Activated gamma-delta T cell treated with Interleukin-2 at 50 U/mL for 16 hours (primary cell): Measurements from ENCODE around the gene MAPK14.
"Not testable (repeated sequence)": the region's sequence is repeated elsewhere in the genome, so short reads cannot be mapped to it uniquely, and the experiment has no call there.

ENCODE experiments used
- DNase-seq: peaks from one replicate; pipeline ENCODE4 v3.0.0-alpha.2; 2020

MAPK14 gene

GRCh38 chr6:36110050-36110449, 82.4 kb downstream of the MAPK14 start:
- DNase-seq: no peak

- DNase-seq: no peak
Observed at GRCh38 chr6:36110863-36111262, 83.3 kb downstream of the MAPK14 start.

- no peak for DNase-seq
Observed at GRCh38 chr6:36111526-36111925, 83.9 kb downstream of the MAPK14 start.

GRCh38 chr6:36113049-36113448, 85.4 kb downstream of the MAPK14 start:
- no peak for DNase-seq

GRCh38 chr6:36113703-36114102, 86.1 kb downstream of the MAPK14 start:
- DNase-seq: no peak

GRCh38 chr6:36114798-36115408, 87.3 kb downstream of the MAPK14 start:
- no peak for DNase-seq

GRCh38 chr6:36115412-36115811, 87.8 kb downstream of the MAPK14 start:
- no peak for DNase-seq

- no peak for DNase-seq
Observed at GRCh38 chr6:36116066-36116864, 88.7 kb downstream of the MAPK14 start.

- DNase-seq: no peak
Observed at GRCh38 chr6:36116943-36117342, 89.3 kb downstream of the MAPK14 start.

- DNase-seq: no peak
Observed at GRCh38 chr6:36117658-36118549, 90.3 kb downstream of the MAPK14 start.

- peak; percentile 69 for DNase-seq
Observed at GRCh38 chr6:36118550-36119107, 91.0 kb downstream of the MAPK14 start.

- no peak for DNase-seq
Observed at GRCh38 chr6:36119209-36119608, 91.6 kb downstream of the MAPK14 start.

GRCh38 chr6:36120018-36120417, 92.4 kb downstream of the MAPK14 start:
- no peak for DNase-seq

- DNase-seq: peak; percentile 72
Observed at GRCh38 chr6:36120539-36120938, 92.9 kb downstream of the MAPK14 start.

GRCh38 chr6:36120979-36121786, 93.6 kb downstream of the MAPK14 start:
- DNase-seq: peak; percentile 43

- no peak for DNase-seq
Observed at GRCh38 chr6:36121787-36122494, 94.3 kb downstream of the MAPK14 start.

GRCh38 chr6:36122495-36123269, 95.1 kb downstream of the MAPK14 start:
- DNase-seq: no peak

- DNase-seq: peak; percentile 89
Observed at GRCh38 chr6:36123270-36124139, 95.9 kb downstream of the MAPK14 start.

- not testable (repeated sequence) for DNase-seq
Observed at GRCh38 chr6:36124346-36124745, 96.7 kb downstream of the MAPK14 start.

GRCh38 chr6:36124881-36125280, 97.3 kb downstream of the MAPK14 start:
- DNase-seq: no peak
